ENCODE data around the gene SH3BP4.

GRCh38 chr2:234992196-234992595 is 40.4 kb downstream of the SH3BP4 start:
- no peak for TF ChIP-seq CTCF (conservative IDR thresholded peaks at IDR 0.05; ENCODE audit: low read length)
- no peak for TF ChIP-seq EZH2phosphoT487 (IDR thresholded peaks at IDR 0.05; ENCODE audit: borderline replicate concordance, low read depth, low read length)
